LHCN-M2 (cell line): ENCODE data around the gene TIRAP. TPM values are rescaled to one million over a fixed set of nuclear protein-coding genes. Genes with fewer than 3 reads are reported as not detected.
"Not testable (repeated sequence)": the region's sequence is repeated elsewhere in the genome, so short reads cannot be mapped to it uniquely, and the experiment has no call there.

ENCODE experiments used
- DNase-seq: peaks from one replicate; pipeline ENCODE4 v3.0.0-alpha.2; 2012; ENCODE audit warnings: low read depth
- polyA plus RNA-seq: library from polyadenylated mRNA; unstranded; fragments of >200 nt; gene quantifications from one replicate; pipeline ENCODE4 v1.2.1, GENCODE V29; 2012; ENCODE audit warnings: missing spikeins
- total RNA-seq: library from RNA; depleted of rRNA; stranded (reverse); fragments of >200 nt; gene quantifications from 2 replicates; pipeline ENCODE4 v1.2.3, GENCODE V29; 2014; rRNA removed

TIRAP gene
- total RNA-seq = 5.0 TPM in 2 replicates
- polyA plus RNA-seq = 5.3 TPM

- DNase-seq = peak; percentile 42
These were observed at the start of gene TIRAP for GRCh38 chr11:126282736-126283591. Gene TIRAP, plus strand, starts transcription at chr11:126283093. Its CDS starts 7,802 bp downstream, at chr11:126290895.

- DNase-seq = peak; percentile 65
These were observed 49.5 kb upstream of the TIRAP start for GRCh38 chr11:126233391-126233790.

GRCh38 chr11:126246636-126247035 lies 36.3 kb upstream of the TIRAP start:
- no peak for DNase-seq

- DNase-seq = no peak
These were observed 29.6 kb upstream of the TIRAP start for GRCh38 chr11:126253265-126253664.

- DNase-seq = no peak
These were observed 28.1 kb upstream of the TIRAP start for GRCh38 chr11:126254819-126255218.

GRCh38 chr11:126255507-126255906 lies 27.4 kb upstream of the TIRAP start:
- DNase-seq = not testable (repeated sequence)

GRCh38 chr11:126256216-126256615 lies 26.7 kb upstream of the TIRAP start:
- DNase-seq = no peak

GRCh38 chr11:126257144-126257543 lies 25.7 kb upstream of the TIRAP start:
- DNase-seq = no peak

- DNase-seq = peak; percentile 30
These were observed 25.1 kb upstream of the TIRAP start for GRCh38 chr11:126257764-126258163.

- DNase-seq = no peak
These were observed 20.7 kb upstream of the TIRAP start for GRCh38 chr11:126262216-126262615.

- DNase-seq = no peak
These were observed 19.4 kb upstream of the TIRAP start for GRCh38 chr11:126263489-126263888.

- DNase-seq = no peak
These were observed 17.1 kb upstream of the TIRAP start for GRCh38 chr11:126265811-126266210.

GRCh38 chr11:126267650-126268049 lies 15.2 kb upstream of the TIRAP start:
- DNase-seq = no peak

GRCh38 chr11:126268361-126268707 lies 14.6 kb upstream of the TIRAP start:
- DNase-seq = no peak

GRCh38 chr11:126268708-126269579 lies 13.9 kb upstream of the TIRAP start, which contains the start of the genes FOXRED1 and SRPRA:
Gene FOXRED1, plus strand, starts transcription at chr11:126269154. Its CDS starts 53 bp downstream, at chr11:126269207.
Gene SRPRA, minus strand, starts transcription at chr11:126268895. Its CDS starts 91 bp downstream, at chr11:126268804.
- peak; percentile 98 for DNase-seq

- no peak for DNase-seq
These were observed 5.6 kb upstream of the TIRAP start for GRCh38 chr11:126277322-126277721.

GRCh38 chr11:126277780-126278179 lies 5.1 kb upstream of the TIRAP start:
- DNase-seq = no peak

GRCh38 chr11:126279191-126279590 lies 3.7 kb upstream of the TIRAP start:
- no peak for DNase-seq

- DNase-seq = no peak
These were observed 2.3 kb upstream of the TIRAP start for GRCh38 chr11:126280595-126280994.

GRCh38 chr11:126281245-126281644 lies 1.6 kb upstream of the TIRAP start:
- DNase-seq = no peak

GRCh38 chr11:126281666-126282175 lies 1.2 kb upstream of the TIRAP start:
- DNase-seq = no peak

- DNase-seq = peak; percentile 43
These were observed 545 bp upstream of the TIRAP start for GRCh38 chr11:126282361-126282735.
